H7 (cell line): Measurements from ENCODE around the gene IFNL2. TPM values are rescaled to one million over a fixed set of nuclear protein-coding genes. Genes with fewer than 3 reads are reported as not detected.

Experiments
- DNase-seq: peaks from one replicate; pipeline ENCODE4 v3.0.0; 2012
- H3K27me3 ChIP-seq: 2 replicates; pipeline ENCODE4 v1.6.0; 2011; ENCODE audit warnings: mild to moderate bottlenecking, low read length; ENCODE audit not compliant: control insufficient read depth, insufficient read depth
- H3K36me3 ChIP-seq: replicated peaks from 2 replicates; pipeline ENCODE4 v1.5.1; 2011; ENCODE audit warnings: low read length; ENCODE audit not compliant: control insufficient read depth, insufficient read depth
- H3K4me3 ChIP-seq: 2 replicates; pipeline ENCODE4 v1.5.1; 2011; ENCODE audit warnings: low read depth, mild to moderate bottlenecking, control low read depth, low read length, moderate library complexity; ENCODE audit not compliant: insufficient read depth
- total RNA-seq: library from RNA; depleted of rRNA; stranded (reverse); fragments of >200 nt; shearing (Covaris generic); gene quantifications from 2 replicates; pipeline ENCODE4 v1.2.3, GENCODE V29; 2014

Gene IFNL2
- total RNA-seq, 1 experiment from 2014 or later, result not detected

DNA sequence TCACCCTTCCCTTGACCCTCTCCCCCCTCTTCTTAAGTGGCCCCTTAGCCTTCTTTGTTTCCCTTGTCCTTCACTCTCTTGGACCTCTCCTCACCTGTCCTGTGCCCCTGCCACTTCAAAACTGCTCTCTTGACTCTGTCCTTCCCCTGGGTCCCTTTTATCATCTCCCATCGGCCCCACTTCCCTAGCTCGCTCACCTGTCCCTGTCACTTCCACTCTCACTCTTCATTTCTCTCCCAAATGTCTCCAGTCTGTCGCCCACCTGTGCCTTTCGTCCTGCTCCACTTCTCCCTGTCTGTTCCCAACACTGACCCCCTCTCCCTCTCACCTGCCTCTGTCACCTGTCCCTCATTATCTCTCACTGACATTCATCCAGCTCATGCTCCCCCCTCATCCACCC, 28.7 kb downstream of the IFNL2 start:
- H3K27me3 ChIP-seq, result peaks cover 4% of the 10 kb centered on the region; the same call in 1 of the 2 replicates
- no peak overlapping the region for H3K4me3 ChIP-seq
- H3K36me3 ChIP-seq, result no peaks in the 10 kb centered on the region
- no peak for DNase-seq

DNA sequence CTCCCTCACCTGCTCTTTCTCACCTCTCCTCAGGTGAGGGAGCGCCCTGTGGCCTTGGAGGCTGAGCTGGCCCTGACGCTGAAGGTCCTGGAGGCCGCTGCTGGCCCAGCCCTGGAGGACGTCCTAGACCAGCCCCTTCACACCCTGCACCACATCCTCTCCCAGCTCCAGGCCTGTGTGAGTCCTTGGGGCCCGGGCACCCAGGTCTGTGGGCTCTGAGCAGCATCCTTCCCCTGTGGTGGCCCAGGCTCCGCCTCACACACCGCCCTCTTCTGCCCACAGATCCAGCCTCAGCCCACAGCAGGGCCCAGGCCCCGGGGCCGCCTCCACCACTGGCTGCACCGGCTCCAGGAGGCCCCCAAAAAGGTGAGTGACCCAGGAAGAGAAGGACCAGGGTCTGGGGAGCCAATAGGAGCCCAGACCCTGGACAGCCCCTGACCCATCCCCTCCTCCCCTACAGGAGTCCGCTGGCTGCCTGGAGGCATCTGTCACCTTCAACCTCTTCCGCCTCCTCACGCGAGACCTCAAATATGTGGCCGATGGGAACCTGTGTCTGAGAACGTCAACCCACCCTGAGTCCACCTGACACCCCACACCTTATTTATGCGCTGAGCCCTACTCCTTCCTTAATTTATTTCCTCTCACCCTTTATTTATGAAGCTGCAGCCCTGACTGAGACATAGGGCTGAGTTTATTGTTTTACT, 29.9 kb downstream of the IFNL2 start:
- Histone ChIP-seq H3K36me3 (no peaks in the 10 kb centered on the region), H3K4me3 (no peak overlapping the region), H3K27me3 (peaks cover 4% of the 10 kb centered on the region; the same call in 1 of the 2 replicates)
- no peak for DNase-seq

DNA sequence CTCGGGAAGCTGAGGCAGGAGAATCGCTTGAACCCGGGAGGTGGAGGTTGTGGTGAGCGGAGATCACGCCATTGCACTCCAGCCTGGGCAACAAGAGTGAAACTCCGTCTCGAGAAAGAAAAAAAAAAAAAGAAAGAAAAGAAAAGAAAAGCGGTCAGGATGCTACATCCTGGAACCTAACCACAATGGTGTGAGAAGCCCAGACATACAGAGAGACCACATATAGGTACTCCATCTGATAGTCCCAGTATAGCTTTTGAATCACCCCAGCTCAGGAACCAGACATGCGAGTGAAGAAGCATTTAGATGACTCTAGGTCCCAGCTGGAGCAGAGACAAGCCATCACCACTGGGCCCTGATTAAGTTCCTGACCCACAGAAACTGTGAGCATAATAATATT, 31.2 kb downstream of the IFNL2 start:
- Histone ChIP-seq H3K36me3 (no peaks in the 10 kb centered on the region), H3K27me3 (no peaks in the 10 kb centered on the region; the same call in 1 of the 2 replicates), H3K4me3 (no peak overlapping the region)
- DNase-seq, result no peak

DNA sequence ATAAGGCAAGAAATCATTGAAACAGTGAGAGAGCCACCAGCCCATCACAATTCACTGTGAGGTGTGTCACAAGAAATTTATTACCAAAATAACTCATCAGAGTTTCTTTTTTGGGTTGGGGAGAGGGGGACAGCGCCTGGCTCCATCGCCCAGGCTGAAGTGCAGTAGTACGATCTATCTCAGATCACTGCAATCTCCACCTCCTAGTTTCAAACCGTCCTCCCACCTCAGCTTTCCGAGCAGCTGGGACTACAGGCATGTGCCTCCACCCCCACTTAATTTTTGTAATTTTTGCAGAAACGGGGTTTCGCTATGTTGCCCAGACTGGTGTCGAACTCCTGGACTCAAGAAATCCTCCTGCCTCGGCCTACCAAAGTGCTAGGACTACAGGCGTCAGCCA, 31.6 kb downstream of the IFNL2 start:
- H3K27me3 ChIP-seq, result peaks cover 3% of the 10 kb centered on the region; the same call in 1 of the 2 replicates
- H3K36me3 ChIP-seq, result no peaks in the 10 kb centered on the region
- no peak for DNase-seq
- no peak overlapping the region for H3K4me3 ChIP-seq

DNA sequence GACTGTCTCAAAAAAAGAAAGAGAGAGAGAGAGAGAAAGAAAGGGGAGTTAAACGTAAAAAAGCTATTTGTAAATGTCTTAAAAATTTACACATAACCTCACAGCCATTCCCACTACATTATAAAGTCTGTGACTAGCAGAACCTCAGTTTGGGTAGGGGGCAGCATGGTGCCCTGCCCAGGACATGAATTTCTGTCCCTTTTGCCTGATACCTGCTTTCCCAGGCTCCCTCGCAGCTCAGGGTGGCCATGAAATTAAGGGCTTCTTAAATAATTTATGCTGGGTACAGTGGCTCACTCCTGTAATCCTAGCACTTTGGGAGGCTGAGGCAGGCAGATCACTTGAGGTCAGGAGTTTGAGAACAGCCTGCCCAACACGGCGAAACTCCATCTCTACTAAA, 32.8 kb downstream of the IFNL2 start:
- Histone ChIP-seq H3K4me3 (no peak overlapping the region), H3K36me3 (no peaks in the 10 kb centered on the region), H3K27me3 (peaks cover 12% of the 10 kb centered on the region; the same call in 1 of the 2 replicates)
- no peak for DNase-seq

DNA sequence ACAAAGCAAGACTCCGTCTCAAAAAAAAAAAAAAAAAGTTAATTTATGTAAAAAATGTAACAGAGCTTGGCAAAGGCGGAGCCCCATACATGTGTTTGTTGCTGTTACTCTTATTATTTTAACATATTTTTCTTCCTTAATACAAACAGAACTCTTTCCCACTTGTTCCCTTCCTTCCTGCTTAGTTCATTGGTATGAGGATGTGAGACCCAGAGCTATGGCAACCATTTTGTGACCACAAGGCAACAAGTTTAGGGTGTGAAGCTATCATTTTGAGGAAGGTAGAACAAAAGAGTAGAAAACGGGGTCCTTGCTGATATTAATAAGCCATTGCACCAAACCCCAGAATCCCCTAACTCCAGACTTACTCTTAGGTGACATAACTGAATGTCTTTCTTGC, 33.4 kb downstream of the IFNL2 start:
- Histone ChIP-seq H3K36me3 (no peaks in the 10 kb centered on the region), H3K27me3 (peaks cover 18% of the 10 kb centered on the region), H3K4me3 (no peak overlapping the region)
- no peak for DNase-seq

DNA sequence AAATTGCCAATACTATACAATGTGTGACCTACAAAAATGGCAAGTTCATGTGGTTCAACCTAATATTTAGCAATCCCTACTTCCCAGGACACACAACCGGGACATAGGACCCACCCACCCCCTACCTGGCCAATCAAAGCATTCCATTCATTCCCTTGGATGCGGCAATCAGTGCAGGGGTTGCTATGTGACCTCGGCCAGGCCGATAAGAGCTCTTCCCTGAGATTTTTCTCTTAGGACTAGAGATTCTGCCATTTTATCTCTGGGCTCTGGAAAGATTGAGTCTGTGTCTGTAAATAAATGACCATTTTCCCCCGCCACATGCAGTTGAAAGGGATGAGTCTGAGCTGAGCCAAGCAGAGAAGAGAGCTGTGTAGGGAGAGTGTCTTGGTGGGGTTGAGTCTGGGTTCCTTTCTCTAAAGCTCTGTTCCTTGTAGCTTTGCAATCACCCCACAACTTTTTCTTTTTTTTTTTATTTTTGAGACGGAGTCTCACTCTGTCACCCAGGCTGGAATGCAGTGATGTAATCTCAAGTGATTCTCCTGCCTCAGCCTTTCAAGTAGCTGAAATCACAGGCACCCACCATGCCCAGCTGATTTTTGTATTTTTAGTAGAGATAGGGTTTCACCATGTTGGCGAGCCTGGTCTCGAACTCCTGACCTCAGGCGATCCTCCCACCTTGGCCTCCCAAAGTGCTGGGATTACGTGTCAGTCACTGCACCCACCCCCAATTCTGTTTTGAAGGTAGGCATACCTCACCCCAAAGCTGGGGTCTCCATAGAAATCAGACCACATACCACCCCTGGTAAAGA, 35.4 kb downstream of the IFNL2 start:
- peak; percentile 82 for DNase-seq
- Histone ChIP-seq H3K4me3 (no peak overlapping the region), H3K27me3 (peaks cover 35% of the 10 kb centered on the region)

DNA sequence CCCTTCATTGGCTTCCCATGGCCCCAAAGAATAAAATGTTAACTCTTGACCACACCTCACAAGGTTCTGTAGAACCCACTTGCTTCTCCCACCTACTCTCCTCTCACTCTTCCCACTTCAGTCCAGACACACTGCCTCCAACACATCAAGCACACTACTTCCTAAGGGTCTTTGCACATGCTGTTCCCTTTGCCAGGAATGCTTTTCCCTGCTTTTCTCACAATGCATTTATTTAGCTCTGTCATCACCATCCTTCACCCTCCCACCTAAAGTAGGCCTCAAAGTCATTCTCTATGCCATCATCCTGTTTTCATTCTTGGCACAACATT, 36.0 kb downstream of the IFNL2 start:
- no peaks in the 10 kb centered on the region for H3K36me3 ChIP-seq
- H3K4me3 ChIP-seq, result no peak overlapping the region
- DNase-seq, result no peak
- peaks cover 35% of the 10 kb centered on the region for H3K27me3 ChIP-seq

More for the DNA sequence above, 35.4 kb downstream of the IFNL2 start:
- no peaks in the 10 kb centered on the region for H3K36me3 ChIP-seq

DNA sequence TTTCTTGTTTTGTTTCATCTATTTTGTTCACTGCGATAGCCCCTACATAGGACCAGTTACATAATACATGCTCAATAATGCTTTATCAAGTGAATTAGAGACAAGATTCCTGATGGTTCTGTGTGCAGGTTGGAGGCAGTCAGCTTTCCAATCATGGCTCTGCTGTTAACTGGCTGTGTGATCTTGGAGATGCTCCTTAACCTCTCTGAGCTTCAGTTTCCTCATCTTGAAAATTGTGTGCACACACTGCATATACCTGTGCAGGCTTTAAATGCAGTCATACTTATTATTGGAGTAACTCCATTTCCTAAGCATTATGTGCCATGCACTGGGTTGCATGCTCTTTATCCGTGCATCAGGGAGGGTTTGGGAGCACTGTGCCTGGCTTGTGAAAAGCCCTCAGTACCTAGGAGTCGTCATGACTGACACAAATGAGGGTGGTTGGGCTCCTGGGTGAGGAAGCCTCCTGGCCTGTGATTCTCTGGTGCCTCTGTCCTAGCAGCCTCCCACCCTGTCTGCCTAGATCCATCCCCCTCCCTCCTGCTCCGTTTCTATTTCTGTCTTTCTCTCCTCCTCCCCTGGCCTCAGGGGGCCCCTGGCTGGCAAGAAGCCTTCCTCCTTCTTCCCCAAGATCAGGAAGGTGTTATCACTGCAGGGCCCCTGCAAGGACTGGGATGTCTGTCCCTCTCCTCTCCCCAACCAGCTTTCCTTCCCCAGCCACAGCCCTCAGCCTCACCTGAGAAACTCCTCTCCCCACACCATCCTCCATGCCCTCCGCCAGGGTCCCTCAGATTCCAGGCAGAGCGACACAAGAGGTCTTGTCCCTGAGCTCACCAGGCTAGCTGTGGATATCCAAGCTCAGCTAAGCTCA, 36.7 kb downstream of the IFNL2 start:
- DNase-seq, result no peak
- Histone ChIP-seq H3K4me3 (no peak overlapping the region), H3K27me3 (peaks cover 35% of the 10 kb centered on the region), H3K36me3 (no peaks in the 10 kb centered on the region)

DNA sequence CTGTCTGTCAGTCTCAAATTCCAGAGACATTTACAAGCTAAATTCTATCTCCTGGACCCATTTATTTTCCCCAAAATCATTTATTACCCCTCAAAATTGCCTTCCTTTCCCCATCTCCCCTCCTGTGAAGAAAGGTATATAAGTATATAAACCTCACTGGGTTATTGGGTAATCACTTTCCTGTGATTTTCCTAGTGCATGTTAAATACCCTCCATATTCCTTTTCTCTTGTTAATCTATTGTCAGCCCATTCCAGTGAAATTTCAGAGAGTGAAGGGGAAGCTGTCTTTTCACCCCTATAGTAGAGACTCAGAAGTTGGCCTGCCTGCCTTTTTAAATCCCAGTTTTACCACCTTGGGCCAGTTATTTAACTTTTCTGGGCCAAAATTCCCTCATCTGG, 37.9 kb downstream of the IFNL2 start:
- no peaks in the 10 kb centered on the region for H3K36me3 ChIP-seq
- no peak for DNase-seq
- peaks cover 35% of the 10 kb centered on the region for H3K27me3 ChIP-seq
- no peak overlapping the region for H3K4me3 ChIP-seq

DNA sequence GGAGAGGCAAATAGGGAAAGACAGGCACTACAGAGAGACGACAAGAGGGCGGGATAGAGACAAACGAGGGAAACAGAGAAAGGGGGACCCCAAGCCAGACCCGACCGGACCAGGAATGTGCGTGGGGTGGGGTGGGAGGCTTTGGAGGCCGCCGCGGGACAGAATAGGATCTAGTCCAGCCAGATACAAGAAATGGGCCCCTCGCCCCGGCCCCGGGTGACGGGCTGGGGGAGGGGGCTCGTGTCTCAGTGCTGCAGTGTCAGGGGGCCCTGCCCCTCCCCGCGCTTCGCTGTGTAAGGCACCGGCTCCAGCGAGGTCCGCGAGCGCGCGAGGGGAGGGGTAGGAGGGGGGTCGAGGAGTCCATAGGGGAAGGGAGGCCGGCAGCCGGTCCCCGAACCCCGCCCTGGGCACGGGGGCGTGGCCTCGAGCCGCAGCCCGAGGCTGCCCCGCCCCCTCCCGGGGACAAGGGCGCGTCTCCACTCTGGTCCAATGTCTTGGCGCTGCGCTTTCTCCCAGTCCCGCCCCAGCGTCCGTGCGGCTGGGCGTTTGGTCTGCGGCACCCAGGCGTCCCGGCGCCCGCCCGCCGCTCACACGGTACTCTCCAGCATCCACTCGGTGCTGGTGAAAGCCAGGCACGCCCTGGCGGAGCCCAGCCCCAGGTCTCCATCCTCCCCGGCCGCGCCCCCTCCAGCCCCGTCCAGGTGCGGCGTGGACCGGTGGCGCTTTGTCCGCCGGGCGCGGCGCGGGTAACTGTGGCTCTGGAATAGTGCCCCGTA, 39.0 kb downstream of the IFNL2 start:
- no peaks in the 10 kb centered on the region; the same call in 1 of the 2 replicates for H3K36me3 ChIP-seq
- H3K27me3 ChIP-seq, result peaks cover 35% of the 10 kb centered on the region
- peak; percentile 97 for DNase-seq
- peak overlapping the region; percentile 59 for H3K4me3 ChIP-seq

DNA sequence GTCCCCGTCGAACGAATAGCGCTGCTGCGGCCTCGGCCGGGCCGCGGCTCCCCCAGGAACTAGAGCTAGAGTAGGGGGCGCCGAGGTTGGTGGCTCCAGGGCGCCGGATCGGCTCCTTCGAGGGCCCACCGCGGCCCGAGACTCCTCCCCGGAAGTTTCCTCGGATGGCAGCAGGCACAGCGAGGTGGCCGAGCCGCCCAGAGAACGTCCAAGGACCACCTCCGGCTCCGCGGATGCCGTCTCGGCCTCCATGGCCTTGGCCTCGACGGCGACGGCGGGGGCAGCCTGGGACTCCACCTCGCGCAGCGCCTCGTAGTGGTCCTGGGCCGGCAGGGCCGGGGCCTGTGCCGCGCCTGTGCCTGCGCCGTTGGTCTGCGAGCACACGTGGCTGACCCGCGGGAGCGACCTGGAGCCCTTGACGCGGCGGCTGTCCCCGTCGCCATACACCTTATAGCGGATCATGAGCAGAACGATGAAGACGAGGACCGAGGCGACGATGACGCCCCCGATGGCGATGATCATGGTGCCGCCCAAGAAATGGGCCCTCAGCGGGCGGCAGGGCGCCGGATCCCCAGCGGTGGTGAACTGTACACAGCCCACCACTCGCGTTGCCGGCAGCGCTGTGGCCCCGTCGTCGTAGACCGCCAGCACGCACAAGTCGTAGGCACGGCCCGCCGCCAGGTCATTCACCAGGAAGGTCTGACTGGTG, 39.8 kb downstream of the IFNL2 start:
- Histone ChIP-seq H3K36me3 (no peaks in the 10 kb centered on the region; the same call in 1 of the 2 replicates), H3K27me3 (peaks cover 35% of the 10 kb centered on the region), H3K4me3 (peak overlapping the region; percentile 59)
- DNase-seq, result peak; percentile 81

DNA sequence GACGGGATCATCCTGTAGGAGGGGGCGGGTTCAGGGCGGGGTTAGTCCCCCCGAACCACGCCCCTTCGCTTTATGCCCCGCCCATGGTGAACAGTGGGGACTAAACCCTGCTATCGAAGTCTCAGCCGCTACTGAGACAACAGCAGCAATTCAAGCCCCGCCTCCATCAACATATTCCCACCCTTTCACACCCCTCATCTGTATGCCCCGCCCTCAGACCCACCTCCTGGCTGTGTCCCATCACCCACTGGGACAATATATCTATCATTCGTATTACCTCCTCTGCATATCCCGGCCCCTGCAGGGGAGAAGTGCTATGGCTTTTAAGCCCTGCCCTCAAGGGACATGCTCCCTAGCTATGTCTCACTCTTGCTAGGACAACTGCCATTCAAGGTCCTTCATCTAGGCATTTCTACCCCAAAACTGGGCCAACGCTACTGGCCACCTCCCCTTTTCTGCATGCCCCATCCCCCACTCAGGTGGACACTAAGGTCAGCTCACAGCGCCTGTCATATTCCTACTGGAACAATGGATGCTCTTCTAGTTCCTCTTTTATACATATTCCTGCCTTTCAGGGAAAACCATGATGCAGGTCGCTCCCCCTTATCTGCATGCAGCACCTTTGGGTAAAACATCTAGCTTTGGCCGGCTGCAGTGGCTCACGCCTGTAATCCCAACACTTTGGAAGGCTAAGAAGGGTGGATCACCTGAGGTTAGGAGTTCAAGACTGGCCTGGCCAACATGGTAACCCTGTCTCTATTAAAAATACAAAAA, 40.5 kb downstream of the IFNL2 start:
- H3K4me3 ChIP-seq, result peak overlapping the region; percentile 59
- peak; percentile 93 for DNase-seq
- H3K27me3 ChIP-seq, result peaks cover 35% of the 10 kb centered on the region
- H3K36me3 ChIP-seq, result no peaks in the 10 kb centered on the region; the same call in 1 of the 2 replicates
